PC-3 (cell line): Measurements from ENCODE around the gene CLIC5. TPM values are rescaled to one million over a fixed set of nuclear protein-coding genes. Genes with fewer than 3 reads are reported as not detected.

Experiments used
- ATAC-seq: fragments of 200-7000 bp; cut with Tn5 transposase; 2 replicates; pipeline ENCODE4 v1.9.1; 2020; ENCODE audit warnings: mild to moderate bottlenecking, moderate library complexity
- BruUV-seq: library from RNA; stranded (reverse); fragments of 400-500 nt; replicated peaks from 2 replicates; lab custom pipeline; 2021; lab: Mats Ljungman, UMichigan
- CTCF ChIA-PET: fragments of 300-600 bp; sonication (Branson Sonifier 250); formaldehyde crosslinking; loops from one replicate; lab custom pipeline; 2022; ENCODE audit warnings: antibody characterized with exemption; lab: Charles Lee
- POLR2A ChIA-PET: fragments of 300-600 bp; sonication (Branson Sonifier 250); formaldehyde crosslinking; loops from one replicate; lab custom pipeline; 2022; ENCODE audit warnings: antibody characterized with exemption; ENCODE audit not compliant: unreplicated experiment; lab: Charles Lee
- DNase-seq: peaks from one replicate; pipeline ENCODE4 v3.0.0-alpha.2; 2015
- H2AFZ ChIP-seq: fragments of 300-600 bp; sonication (generic); 2 replicates; pipeline ENCODE4 v1.6.0; 2016; ENCODE audit warnings: antibody characterized with exemption, low read length
- H3F3A ChIP-seq: fragments of 300-600 bp; sonication (generic); one replicate; pipeline ENCODE4 v1.6.0; 2017; ENCODE audit warnings: antibody characterized with exemption, low read length, control low read depth, mild to moderate bottlenecking; ENCODE audit not compliant: unreplicated experiment
- H3K27ac ChIP-seq: fragments of 300-600 bp; sonication (generic); 2 replicates; pipeline ENCODE4 v1.5.1; 2016; ENCODE audit warnings: mild to moderate bottlenecking, low read length
- H3K27me3 ChIP-seq: fragments of 300-600 bp; sonication (generic); 2 replicates; pipeline ENCODE4 v1.6.1; 2016; ENCODE audit warnings: low read length, mixed read lengths
- H3K36me3 ChIP-seq: fragments of 300-600 bp; sonication (generic); 2 replicates; pipeline ENCODE4 v1.6.1; 2016; ENCODE audit warnings: low read depth, mixed run types, low read length, mixed read lengths
- H3K4me1 ChIP-seq: fragments of 300-600 bp; sonication (generic); 2 replicates; pipeline ENCODE4 v1.5.1; 2016; ENCODE audit warnings: low read length; ENCODE audit not compliant: insufficient read depth
- H3K4me2 ChIP-seq: fragments of 300-600 bp; sonication (generic); 2 replicates; pipeline ENCODE4 v1.6.0; 2016; ENCODE audit warnings: low read length
- H3K4me3 ChIP-seq: fragments of 300-600 bp; sonication (generic); 2 replicates; pipeline ENCODE4 v1.5.1; 2016; ENCODE audit warnings: mild to moderate bottlenecking, low read length, mixed read lengths
- H3K79me2 ChIP-seq: fragments of 300-600 bp; sonication (generic); 2 replicates; pipeline ENCODE4 v1.6.1; 2017; ENCODE audit warnings: low read length, mixed read lengths
- H3K9ac ChIP-seq: fragments of 300-600 bp; sonication (generic); 2 replicates; pipeline ENCODE4 v1.6.0; 2016; ENCODE audit warnings: mild to moderate bottlenecking, low read length
- H3K9me2 ChIP-seq: fragments of 300-600 bp; sonication (generic); replicated peaks from 2 replicates; pipeline ENCODE4 v1.6.1; 2016; ENCODE audit warnings: mixed run types, low read length, mixed read lengths
- H3K9me3 ChIP-seq: fragments of 300-600 bp; sonication (generic); 2 replicates; pipeline ENCODE4 v1.6.1; 2016; ENCODE audit warnings: low read length, mixed read lengths
- H4K20me1 ChIP-seq: fragments of 300-600 bp; sonication (generic); 2 replicates; pipeline ENCODE4 v1.6.1; 2016; ENCODE audit warnings: low read length, mixed read lengths
- EZH2 ChIP-seq: fragments of 300-600 bp; sonication (generic); IDR thresholded peaks from one replicate; pipeline ENCODE4 v1.6.1; 2017; ENCODE audit warnings: antibody characterized with exemption, mild to moderate bottlenecking, low read length; ENCODE audit not compliant: unreplicated experiment
- EZH2phosphoT487 ChIP-seq: fragments of 300-600 bp; sonication (generic); IDR thresholded peaks from 2 replicates; pipeline ENCODE4 v1.6.1; 2018; ENCODE audit warnings: mild to moderate bottlenecking, antibody characterized with exemption, low read length, borderline replicate concordance
- intact Hi-C: fragments of 100-400 bp; cut with micrococcal nuclease; formaldehyde crosslinking; loops from 2 replicates; pipeline ENCODE4 v1.9.0; 2023
- total RNA-seq: library from RNA; depleted of rRNA; stranded (reverse); fragments of >200 nt; gene quantifications from 2 replicates; pipeline ENCODE4 v1.2.3, GENCODE V29; 2014
- TF ChIP-seq, protein P1 (sequence below): fragments of 300-600 bp; sonication (generic); conservative IDR thresholded peaks from 2 replicates; pipeline ENCODE4 v1.5.1; 2017; ENCODE audit warnings: antibody characterized with exemption, low read depth, mild to moderate bottlenecking, low read length

The CLIC5 gene
- total RNA-seq, 1 experiment from 2014 or later, result not detected

DNA sequence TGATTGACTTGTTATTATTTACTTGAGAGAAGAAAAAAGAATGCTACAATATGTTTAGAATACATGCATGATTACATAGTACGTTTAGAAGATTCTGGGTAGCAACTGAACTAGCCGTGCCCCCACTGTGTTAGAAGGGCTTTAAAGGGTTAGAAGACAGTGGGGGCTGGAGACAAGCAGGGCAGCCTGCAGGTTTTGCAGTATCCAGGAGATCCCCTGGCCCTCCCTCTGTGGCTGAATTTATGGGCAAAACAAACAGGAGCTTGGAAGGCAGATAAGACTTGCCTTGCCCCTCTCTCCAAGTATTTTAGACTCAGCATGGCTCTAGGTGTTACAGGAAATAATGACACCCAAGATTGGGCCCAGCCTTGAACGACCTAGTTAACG, 179.2 kb downstream of the CLIC5 start:
- no peaks in the 10 kb centered on the region for H3K79me2 ChIP-seq
- no peaks in the 10 kb centered on the region for H3K9me3 ChIP-seq
- ChIA-PET POLR2A (no interaction called here), CTCF (no interaction called here)
- intact Hi-C loops, result no loop called here
- H3K36me3 ChIP-seq, result no peaks in the 10 kb centered on the region
- no peak overlapping the region for H3K4me3 ChIP-seq
- ATAC-seq (no peak), DNase-seq (no peak)
- no peak overlapping the region for H3K9ac ChIP-seq
- no peaks in the 10 kb centered on the region for H3F3A ChIP-seq
- H3K27ac ChIP-seq, result no peak overlapping the region
- TF ChIP-seq, protein P1, sequence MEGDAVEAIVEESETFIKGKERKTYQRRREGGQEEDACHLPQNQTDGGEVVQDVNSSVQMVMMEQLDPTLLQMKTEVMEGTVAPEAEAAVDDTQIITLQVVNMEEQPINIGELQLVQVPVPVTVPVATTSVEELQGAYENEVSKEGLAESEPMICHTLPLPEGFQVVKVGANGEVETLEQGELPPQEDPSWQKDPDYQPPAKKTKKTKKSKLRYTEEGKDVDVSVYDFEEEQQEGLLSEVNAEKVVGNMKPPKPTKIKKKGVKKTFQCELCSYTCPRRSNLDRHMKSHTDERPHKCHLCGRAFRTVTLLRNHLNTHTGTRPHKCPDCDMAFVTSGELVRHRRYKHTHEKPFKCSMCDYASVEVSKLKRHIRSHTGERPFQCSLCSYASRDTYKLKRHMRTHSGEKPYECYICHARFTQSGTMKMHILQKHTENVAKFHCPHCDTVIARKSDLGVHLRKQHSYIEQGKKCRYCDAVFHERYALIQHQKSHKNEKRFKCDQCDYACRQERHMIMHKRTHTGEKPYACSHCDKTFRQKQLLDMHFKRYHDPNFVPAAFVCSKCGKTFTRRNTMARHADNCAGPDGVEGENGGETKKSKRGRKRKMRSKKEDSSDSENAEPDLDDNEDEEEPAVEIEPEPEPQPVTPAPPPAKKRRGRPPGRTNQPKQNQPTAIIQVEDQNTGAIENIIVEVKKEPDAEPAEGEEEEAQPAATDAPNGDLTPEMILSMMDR, result no peak
- TF ChIP-seq EZH2phosphoT487 (no peak), EZH2 (no peak)
- H4K20me1 ChIP-seq, result no peaks in the 10 kb centered on the region
- no peaks in the 10 kb centered on the region for H3K9me2 ChIP-seq
- H2AFZ ChIP-seq, result no peak overlapping the region
- no peaks in the 10 kb centered on the region for H3K4me1 ChIP-seq
- no peaks in the 10 kb centered on the region for H3K27me3 ChIP-seq
- no TSS peak for BruUV-seq
- H3K4me2 ChIP-seq, result no peak overlapping the region

DNA sequence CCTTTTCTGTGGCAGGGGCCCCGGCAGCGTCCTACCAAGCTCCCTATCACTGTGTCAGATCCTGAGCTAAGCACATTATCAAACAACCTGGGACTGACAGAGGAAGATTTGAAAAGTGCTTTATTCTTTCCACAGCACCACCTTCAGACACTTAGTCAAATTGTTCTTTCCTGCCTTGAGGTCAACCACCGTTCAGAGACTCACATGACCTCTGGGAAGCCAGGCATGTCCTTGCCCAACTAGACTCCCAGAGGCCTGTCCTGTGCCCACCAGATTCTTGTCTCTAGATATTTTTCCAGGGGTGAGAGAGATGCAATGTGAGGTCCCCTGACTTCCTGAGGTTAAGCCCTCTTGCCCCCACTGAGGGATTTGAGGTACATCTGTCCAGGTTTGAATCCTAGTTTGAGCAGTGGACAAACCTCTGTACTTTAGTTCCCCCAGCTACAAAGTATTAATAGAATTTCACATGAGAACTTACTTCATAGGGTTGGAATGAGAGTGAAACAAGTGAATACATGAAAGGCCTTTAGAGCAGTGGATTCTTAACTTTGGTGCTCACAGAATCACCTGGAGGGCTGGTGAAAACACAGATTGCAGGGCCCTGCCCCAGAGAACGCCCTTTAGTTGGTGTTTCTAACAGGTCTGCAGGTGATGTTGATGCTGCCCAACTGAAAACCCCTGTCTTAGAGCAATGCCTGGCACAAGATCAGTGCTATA, 179.8 kb downstream of the CLIC5 start:
- intact Hi-C loops, result no loop called here
- Histone ChIP-seq H3K36me3 (no peaks in the 10 kb centered on the region), H3K9me3 (no peaks in the 10 kb centered on the region), H3K4me3 (no peak overlapping the region), H3K27ac (no peak overlapping the region), H3K27me3 (no peaks in the 10 kb centered on the region), H3K4me2 (no peak overlapping the region), H2AFZ (no peak overlapping the region), H3K9me2 (no peaks in the 10 kb centered on the region), H3K79me2 (no peaks in the 10 kb centered on the region), H3K9ac (no peak overlapping the region), H4K20me1 (no peaks in the 10 kb centered on the region), H3F3A (no peaks in the 10 kb centered on the region), H3K4me1 (no peaks in the 10 kb centered on the region)
- CTCF ChIA-PET, result no interaction called here
- TF ChIP-seq EZH2phosphoT487 (no peak), EZH2 (no peak)
- TF ChIP-seq, protein P1, result no peak
- no peak for ATAC-seq
- DNase-seq, result no peak
- POLR2A ChIA-PET, result no interaction called here
- BruUV-seq, result no TSS peak

DNA sequence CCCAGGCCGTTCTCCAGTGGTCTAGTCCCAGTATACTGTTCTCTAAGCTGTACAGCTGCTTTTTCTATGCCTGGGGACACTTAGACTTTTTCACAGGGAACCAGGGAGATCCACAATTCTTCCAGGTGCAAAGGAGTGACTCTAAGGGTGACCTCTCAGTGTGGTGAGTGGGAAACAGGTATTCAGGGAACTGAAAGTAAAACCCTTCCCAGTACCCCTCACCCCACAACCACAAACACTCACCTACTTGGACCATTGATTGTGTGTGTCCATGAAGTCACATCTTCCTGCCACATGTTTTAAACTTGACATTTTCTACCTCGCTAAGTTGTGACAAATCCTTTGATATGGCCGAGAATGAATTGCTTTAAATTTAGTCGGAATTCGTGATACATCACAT, 183.6 kb downstream of the CLIC5 start:
- H2AFZ ChIP-seq, result no peak overlapping the region
- H3K4me1 ChIP-seq, result no peaks in the 10 kb centered on the region
- ATAC-seq (no peak), DNase-seq (no peak)
- no peaks in the 10 kb centered on the region for H3K27me3 ChIP-seq
- no peak overlapping the region for H3K9ac ChIP-seq
- intact Hi-C loops, result no loop called here
- H3K27ac ChIP-seq, result no peak overlapping the region
- H3K4me2 ChIP-seq, result no peak overlapping the region
- no peaks in the 10 kb centered on the region for H3F3A ChIP-seq
- no peaks in the 10 kb centered on the region for H4K20me1 ChIP-seq
- no peaks in the 10 kb centered on the region for H3K36me3 ChIP-seq
- no peak overlapping the region for H3K4me3 ChIP-seq
- no TSS peak for BruUV-seq
- CTCF ChIA-PET, result no interaction called here
- H3K9me2 ChIP-seq, result no peaks in the 10 kb centered on the region
- POLR2A ChIA-PET, result no interaction called here
- TF ChIP-seq EZH2phosphoT487, result no peak
- TF ChIP-seq, protein P1, result no peak
- TF ChIP-seq EZH2, result no peak
- H3K9me3 ChIP-seq, result no peaks in the 10 kb centered on the region
- H3K79me2 ChIP-seq, result no peaks in the 10 kb centered on the region
